ENCODE measurements around the gene DGKA.
"Not testable (repeated sequence)": the region's sequence is repeated elsewhere in the genome, so short reads cannot be mapped to it uniquely, and the experiment has no call there.

DGKA gene

GRCh38 chr12:55999999-56000540, 69.1 kb downstream of the DGKA start:
- not testable (repeated sequence) for DNase-seq

DNA sequence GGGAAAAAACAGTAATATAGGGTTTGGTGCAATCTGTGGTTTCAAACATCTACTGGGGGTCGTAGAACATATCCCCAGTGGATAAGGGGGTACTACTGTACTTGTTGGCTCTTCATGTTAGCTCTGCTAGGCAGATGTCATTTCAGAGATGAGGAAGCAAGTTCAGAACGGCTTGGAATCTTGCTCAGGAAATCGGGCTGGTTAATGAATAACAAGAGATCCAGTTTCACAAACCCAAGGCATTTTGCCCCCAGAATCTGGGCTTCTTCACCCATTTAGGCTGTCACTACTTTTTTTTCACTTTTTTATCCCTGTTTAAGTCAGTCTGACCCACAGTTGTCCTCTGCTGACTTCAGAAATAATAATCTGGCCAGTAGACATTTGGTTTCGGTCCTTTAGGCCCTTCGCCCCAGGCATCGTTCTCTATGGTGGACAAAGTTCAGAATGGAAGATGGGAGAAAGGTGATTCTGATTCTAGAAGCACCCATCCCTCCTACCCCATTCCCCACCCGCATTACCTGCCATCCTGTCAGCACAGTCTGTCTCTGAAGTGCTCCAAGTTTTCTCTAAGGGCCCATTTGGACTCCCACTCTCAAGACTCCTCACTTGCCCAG, 70.6 kb downstream of the DGKA start:
- no peak for DNase-seq

- DNase-seq: not testable (repeated sequence)
Measured at GRCh38 chr12:56003376-56003775, 72.4 kb downstream of the DGKA start.

All from NCI-H510A treated with DMSO at 0.1 percent for 48 hours (cell line).